ENCODE data around the gene NRXN2.

The NRXN2 gene

GRCh38 chr11:64742889-64743590 lies 20.0 kb upstream of the NRXN2 start:
- peak; percentile 58 to 89 for DNase-seq

DNA sequence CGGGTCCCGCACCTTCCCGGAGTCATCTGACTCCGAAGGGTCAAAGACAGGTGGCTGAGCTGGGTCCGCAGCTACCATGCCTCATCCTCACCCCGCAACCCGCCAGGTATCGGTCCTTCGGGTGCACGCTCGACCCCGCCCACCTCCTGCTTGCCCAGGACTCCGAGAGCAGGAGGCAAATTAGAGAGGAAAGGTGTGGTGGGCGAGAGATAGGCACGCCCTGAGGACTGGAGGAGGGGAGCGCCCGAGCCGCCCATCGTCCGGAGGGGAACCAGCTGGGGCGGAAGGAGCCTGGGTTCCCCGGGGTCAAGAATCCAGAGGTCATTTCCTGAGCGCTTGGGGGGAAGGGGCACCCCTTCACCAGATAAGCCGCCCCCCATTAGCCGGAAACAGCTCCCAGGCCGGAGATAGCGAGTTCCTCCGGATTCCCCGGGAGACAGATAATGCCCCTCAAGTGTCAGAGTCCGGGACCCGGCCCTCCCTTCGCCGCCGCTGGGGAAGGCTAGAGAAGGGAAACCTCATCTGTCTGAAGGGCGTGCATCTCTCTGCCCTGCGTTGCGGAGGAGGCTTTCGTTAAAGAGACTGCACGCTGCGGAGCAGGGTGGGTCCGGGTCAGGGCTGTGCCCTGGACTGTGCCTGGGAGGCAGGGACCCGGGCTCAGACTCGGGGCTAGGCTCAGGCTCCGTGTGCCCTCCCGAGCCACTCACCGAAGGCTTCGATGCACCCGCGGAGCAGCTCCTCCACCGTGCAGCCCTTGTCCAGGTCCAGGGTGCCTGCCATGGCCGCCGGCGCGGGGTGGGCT lies 19.3 kb upstream of the NRXN2 start:
- peak; percentile 24 to 31 for DNase-seq

GRCh38 chr11:64741375-64742086 lies 18.5 kb upstream of the NRXN2 start:
- no peak for DNase-seq

DNA sequence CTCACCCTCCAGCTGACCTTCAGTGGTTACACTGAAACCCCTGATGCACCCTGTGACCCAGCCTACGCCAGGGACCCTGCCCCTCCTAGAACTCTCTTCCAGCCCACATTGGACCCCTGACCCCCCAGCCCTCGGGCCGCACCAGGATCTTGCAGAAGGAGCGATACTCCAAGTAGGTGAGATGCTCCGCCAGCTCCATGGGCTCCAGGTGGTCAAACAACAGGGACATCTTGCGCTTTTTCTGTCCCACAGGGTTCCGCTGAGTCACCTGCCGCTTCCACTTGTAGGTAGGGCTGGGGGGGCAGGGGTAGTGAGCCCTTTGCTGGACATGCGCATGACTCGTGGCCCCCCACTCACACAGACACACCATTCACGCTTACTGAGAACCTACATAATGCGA lies 16.9 kb upstream of the NRXN2 start:
- DNase-seq = no peak

- no peak for DNase-seq
Measured at GRCh38 chr11:64736654-64737053, 13.7 kb upstream of the NRXN2 start.

- DNase-seq = no peak
Measured at GRCh38 chr11:64735725-64736259, 12.8 kb upstream of the NRXN2 start.

- DNase-seq = no peak
Measured at GRCh38 chr11:64734811-64735724, 12.1 kb upstream of the NRXN2 start.

GRCh38 chr11:64731601-64732000 lies 8.6 kb upstream of the NRXN2 start:
- no peak for DNase-seq

DNA sequence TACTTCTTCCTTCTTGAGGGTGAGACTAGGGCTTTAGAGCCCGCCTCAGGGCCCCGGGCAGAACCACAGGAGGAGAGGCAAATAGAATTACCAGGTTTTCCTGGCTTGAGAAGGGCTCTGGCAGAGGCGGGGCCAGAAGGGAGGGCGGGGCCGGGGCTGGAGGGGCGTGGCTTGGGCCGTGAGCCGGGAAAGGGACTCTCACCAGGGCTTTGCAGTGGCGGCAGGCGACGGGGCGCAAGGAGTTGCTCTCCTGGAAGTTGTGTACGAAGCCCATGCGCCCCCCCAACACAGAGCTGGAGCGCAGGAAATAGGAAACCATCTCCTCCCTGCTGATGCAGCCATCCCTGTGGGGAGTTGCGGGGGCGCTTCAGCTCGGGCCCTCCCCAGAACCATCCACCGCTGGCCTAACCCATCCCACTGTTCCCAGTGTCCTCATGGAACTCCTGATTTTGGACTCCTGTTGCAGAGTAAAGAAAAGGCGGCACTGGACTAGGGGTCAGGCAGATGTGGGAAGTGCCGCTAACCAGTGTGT lies 6.9 kb upstream of the NRXN2 start:
- DNase-seq = peak in 1 of 2 donors; percentile 34

DNA sequence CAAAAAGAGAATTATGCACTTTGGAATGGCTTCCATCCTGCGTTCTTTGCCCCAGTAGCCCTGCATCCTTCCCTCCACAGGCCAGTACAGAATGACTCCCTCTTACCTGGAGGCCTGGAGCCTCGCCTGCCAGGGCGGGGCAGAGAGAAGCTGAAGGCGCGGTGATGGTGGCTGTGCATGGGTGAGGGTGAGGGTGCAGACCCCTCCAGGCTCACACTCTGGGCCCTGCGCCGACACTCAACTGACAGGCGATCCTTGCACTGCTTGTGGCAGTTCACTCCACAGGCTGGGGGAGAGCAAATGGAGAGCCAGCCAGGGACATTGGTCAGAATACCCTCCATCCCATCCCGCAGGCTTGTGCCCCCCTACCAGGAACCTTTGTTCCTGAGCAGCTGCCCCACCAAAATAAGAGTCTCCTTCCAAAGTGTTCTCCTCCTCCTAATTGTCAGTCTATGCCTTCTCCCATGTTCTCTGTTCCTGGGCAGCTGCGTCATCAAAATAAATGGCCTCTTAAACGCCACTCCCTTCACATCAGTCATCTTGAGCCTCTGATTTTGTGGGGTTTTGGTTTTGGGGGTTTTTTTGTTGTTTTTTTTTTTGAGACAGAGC lies 5.9 kb upstream of the NRXN2 start:
- DNase-seq = no peak

- no peak for DNase-seq
Measured at GRCh38 chr11:64726867-64727530, 4.0 kb upstream of the NRXN2 start.

DNA sequence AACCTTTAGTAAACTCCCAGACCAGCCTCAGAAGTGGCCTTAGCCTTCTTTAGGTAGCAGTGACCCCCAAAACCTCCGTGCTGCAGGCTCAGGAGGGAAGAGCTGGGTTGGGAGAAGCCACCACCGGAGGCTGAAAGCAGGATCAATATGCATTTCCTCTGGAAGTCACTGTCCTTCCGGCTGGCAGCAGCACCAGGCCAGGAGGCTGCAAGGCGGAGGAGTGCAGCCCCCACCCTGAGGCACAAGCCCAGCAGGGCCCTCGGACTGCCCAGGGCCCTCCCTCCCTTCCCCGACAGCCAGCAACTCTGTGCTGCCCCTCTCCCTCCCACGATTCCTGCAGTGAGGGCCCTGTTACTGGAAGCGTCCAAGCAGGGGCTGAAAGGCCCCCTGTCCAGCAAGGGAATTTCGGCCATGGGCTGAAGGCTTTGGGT lies 3.2 kb upstream of the NRXN2 start:
- DNase-seq = no peak

GRCh38 chr11:64724863-64725532 lies 2.0 kb upstream of the NRXN2 start:
- no peak for DNase-seq

- no peak for DNase-seq
Measured at GRCh38 chr11:64723907-64724862, 1.2 kb upstream of the NRXN2 start.

- DNase-seq = no peak
Measured at GRCh38 chr11:64722141-64723065, 594 bp downstream of the NRXN2 start.

- no peak for DNase-seq
Measured at GRCh38 chr11:64721359-64721699, 1.7 kb downstream of the NRXN2 start.

GRCh38 chr11:64720640-64721358 lies 2.2 kb downstream of the NRXN2 start:
- no peak for DNase-seq
